Calu3 (cell line): ENCODE measurements around the gene ARRDC4. TPM values are rescaled to one million over a fixed set of nuclear protein-coding genes. Genes with fewer than 3 reads are reported as not detected.

Source experiments
- BruUV-seq: library from RNA; stranded (reverse); fragments of 400-500 nt; replicated peaks from 2 replicates; lab custom pipeline; 2021; lab: Mats Ljungman, UMichigan
- CTCF ChIA-PET: fragments of 300-600 bp; sonication (Branson Sonifier 250); formaldehyde crosslinking; loops from one replicate; lab custom pipeline; 2022; ENCODE audit warnings: antibody characterized with exemption; lab: Charles Lee
- DNase-seq: peaks from one replicate; pipeline ENCODE4 v3.0.0; 2022
- H3K27ac Mint-ChIP-seq: one replicate; pipeline ENCODE4 v1.8.0; 2022; ENCODE audit warnings: mixed read lengths; ENCODE audit not compliant: unreplicated experiment
- H3K27me3 Mint-ChIP-seq: one replicate; pipeline ENCODE4 v1.8.0; 2022; ENCODE audit warnings: mixed read lengths; ENCODE audit not compliant: unreplicated experiment
- H3K36me3 Mint-ChIP-seq: one replicate; pipeline ENCODE4 v1.8.0; 2022; ENCODE audit warnings: mild to moderate bottlenecking, moderate library complexity, mixed read lengths; ENCODE audit not compliant: insufficient read depth, unreplicated experiment
- H3K4me1 Mint-ChIP-seq: one replicate; pipeline ENCODE4 v1.8.0; 2022; ENCODE audit warnings: mild to moderate bottlenecking, low read depth, mixed read lengths; ENCODE audit not compliant: unreplicated experiment
- H3K4me3 Mint-ChIP-seq: one replicate; pipeline ENCODE4 v1.8.0; 2022; ENCODE audit warnings: mild to moderate bottlenecking, low read depth, moderate library complexity, mixed read lengths; ENCODE audit not compliant: unreplicated experiment
- H3K9me3 Mint-ChIP-seq: one replicate; pipeline ENCODE4 v1.8.0; 2022; ENCODE audit warnings: low read depth, mixed read lengths; ENCODE audit not compliant: unreplicated experiment
- intact Hi-C: fragments of 100-400 bp; cut with micrococcal nuclease; formaldehyde crosslinking; loops from one replicate; pipeline ENCODE4 v1.10.0; 2022; ENCODE audit not compliant: unreplicated experiment
- total RNA-seq: library from RNA; stranded (reverse); gene quantifications from 2 replicates; pipeline ENCODE4 v1.2.3, GENCODE V29; 2022
- TF ChIP-seq, protein P1 (sequence below): fragments of 200-600 bp; IDR thresholded peaks from one replicate; pipeline ENCODE4 v1.8.0; 2022; ENCODE audit warnings: antibody characterized with exemption; ENCODE audit not compliant: unreplicated experiment

ARRDC4 gene
- total RNA-seq, 1 experiment from 2014 or later, result 3.0 TPM

DNA sequence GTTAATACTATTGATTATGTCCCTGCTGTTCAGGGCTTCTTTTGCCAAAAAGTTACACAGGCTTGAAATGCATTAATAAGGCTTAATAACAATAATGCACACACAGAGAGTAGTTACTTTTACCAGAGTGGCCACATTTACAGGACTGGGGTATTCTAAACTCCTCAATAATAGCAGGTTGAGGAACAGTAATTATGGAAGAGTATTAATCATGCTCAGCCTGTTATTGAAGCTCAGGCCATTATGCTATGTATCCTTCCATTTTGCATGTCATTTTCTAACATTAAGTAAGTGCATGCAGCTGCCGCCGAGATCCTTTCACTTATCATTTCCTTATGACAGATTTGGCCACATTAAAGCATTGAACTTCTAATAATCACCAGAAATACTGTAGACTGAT lies 5.7 kb downstream of the ARRDC4 start:
- H3K4me3 Mint-ChIP-seq, result no peak overlapping the region
- no TSS peak for BruUV-seq
- no peaks in the 10 kb centered on the region for H3K9me3 Mint-ChIP-seq
- CTCF ChIA-PET, result interaction anchor here (2.1 kb wide), 1 partner anchor 11 kb away, joined by 6 read pairs; no protein-coding TSS in a partner anchor
- TF ChIP-seq, protein P1, sequence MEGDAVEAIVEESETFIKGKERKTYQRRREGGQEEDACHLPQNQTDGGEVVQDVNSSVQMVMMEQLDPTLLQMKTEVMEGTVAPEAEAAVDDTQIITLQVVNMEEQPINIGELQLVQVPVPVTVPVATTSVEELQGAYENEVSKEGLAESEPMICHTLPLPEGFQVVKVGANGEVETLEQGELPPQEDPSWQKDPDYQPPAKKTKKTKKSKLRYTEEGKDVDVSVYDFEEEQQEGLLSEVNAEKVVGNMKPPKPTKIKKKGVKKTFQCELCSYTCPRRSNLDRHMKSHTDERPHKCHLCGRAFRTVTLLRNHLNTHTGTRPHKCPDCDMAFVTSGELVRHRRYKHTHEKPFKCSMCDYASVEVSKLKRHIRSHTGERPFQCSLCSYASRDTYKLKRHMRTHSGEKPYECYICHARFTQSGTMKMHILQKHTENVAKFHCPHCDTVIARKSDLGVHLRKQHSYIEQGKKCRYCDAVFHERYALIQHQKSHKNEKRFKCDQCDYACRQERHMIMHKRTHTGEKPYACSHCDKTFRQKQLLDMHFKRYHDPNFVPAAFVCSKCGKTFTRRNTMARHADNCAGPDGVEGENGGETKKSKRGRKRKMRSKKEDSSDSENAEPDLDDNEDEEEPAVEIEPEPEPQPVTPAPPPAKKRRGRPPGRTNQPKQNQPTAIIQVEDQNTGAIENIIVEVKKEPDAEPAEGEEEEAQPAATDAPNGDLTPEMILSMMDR, result no peak
- peaks cover 17% of the 10 kb centered on the region for H3K4me1 Mint-ChIP-seq
- intact Hi-C loops, result no loop called here
- peaks cover 5% of the 10 kb centered on the region for H3K36me3 Mint-ChIP-seq
- no peak overlapping the region for H3K27ac Mint-ChIP-seq
- no peaks in the 10 kb centered on the region for H3K27me3 Mint-ChIP-seq
- no peak for DNase-seq

DNA sequence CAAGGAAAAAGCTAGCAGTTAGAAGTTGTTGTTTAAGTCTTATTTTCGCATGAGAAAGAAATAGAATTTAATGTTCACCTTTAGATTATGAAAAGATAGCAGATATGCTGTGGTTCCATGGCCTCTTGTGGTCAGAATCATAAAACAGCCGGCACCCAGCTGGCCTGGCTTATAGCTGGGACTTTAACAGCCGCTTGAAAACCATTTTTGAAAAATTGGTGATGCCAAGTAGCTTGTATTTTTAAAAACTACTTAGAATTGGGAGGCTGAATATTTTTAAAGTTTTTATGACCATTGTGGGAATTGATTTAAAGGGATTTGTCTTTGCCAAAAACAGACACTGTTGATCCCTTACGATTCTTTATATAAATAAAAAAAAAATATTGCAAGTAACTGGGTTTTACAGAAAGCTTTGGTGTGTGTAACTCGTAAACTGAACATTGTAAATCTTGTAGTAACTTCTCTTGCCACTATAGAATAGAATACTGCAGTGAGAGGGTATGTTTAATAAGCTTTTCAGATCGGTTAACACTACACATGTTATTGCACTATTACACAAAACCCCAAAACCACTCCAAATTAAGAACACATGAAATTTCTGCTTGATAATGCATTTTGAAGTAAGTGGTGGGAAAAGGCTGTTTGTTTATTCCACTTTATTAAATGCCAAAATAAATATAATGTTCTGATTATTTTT lies 6.6 kb downstream of the ARRDC4 start:
- TF ChIP-seq, protein P1, result no peak
- DNase-seq, result no peak
- no peaks in the 10 kb centered on the region for H3K9me3 Mint-ChIP-seq
- H3K36me3 Mint-ChIP-seq, result no peaks in the 10 kb centered on the region
- intact Hi-C loops, result no loop called here
- H3K27ac Mint-ChIP-seq, result no peak overlapping the region
- no peak overlapping the region for H3K4me3 Mint-ChIP-seq
- H3K4me1 Mint-ChIP-seq, result peaks cover 9% of the 10 kb centered on the region
- BruUV-seq, result no TSS peak
- no peaks in the 10 kb centered on the region for H3K27me3 Mint-ChIP-seq
- CTCF ChIA-PET, result interaction anchor here (2.1 kb wide), 1 partner anchor 10 kb away, joined by 6 read pairs; no protein-coding TSS in a partner anchor

DNA sequence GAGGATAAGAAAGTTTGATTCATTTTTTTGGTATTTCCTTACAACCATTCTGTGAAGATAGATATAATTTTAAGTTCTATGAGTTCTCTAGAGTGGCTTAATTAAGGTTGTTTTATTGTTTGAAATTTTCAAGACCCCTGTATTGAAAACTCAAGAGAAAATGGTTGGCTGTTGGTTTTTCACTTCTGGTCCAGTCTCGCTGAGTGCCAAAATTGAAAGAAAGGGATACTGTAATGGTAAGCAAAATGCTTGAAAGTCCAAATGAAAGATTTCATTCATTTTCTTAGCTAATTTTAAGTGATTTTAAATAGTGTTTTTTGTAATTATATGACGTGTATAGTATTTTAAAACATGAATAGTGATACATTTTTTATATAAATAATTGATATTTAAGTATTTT lies 7.4 kb downstream of the ARRDC4 start:
- TF ChIP-seq, protein P1, result no peak
- H3K9me3 Mint-ChIP-seq, result no peaks in the 10 kb centered on the region
- H3K27ac Mint-ChIP-seq, result no peak overlapping the region
- intact Hi-C loops, result no loop called here
- CTCF ChIA-PET, result interaction anchor here (2.1 kb wide), 1 partner anchor 9 kb away, joined by 6 read pairs; no protein-coding TSS in a partner anchor
- DNase-seq, result no peak
- H3K36me3 Mint-ChIP-seq, result no peaks in the 10 kb centered on the region
- H3K27me3 Mint-ChIP-seq, result no peaks in the 10 kb centered on the region
- H3K4me1 Mint-ChIP-seq, result peaks cover 9% of the 10 kb centered on the region
- no TSS peak for BruUV-seq
- no peak overlapping the region for H3K4me3 Mint-ChIP-seq

DNA sequence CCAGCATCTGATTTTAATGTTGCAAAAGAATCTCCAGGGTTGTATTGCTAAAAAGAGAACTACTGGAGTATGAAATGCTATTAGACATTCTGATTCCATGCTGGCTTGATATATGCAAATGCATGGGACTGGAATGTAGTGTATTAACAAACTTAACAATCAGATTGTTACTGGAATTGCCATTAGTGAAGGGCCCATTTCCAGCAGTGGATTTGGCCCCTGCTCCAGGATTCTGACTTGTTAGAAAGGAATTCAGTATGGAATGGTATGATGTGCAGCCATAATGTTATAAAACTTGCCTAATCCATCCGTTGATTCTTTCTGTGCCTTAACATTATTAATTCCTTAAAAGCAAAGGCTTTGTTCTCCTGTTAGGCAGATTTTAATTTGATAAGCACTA lies 7.9 kb downstream of the ARRDC4 start:
- intact Hi-C loops, result no loop called here
- H3K36me3 Mint-ChIP-seq, result no peaks in the 10 kb centered on the region
- H3K9me3 Mint-ChIP-seq, result no peaks in the 10 kb centered on the region
- peaks cover 5% of the 10 kb centered on the region for H3K4me1 Mint-ChIP-seq
- TF ChIP-seq, protein P1, result no peak
- H3K27ac Mint-ChIP-seq, result no peak overlapping the region
- no peak for DNase-seq
- H3K4me3 Mint-ChIP-seq, result no peak overlapping the region
- H3K27me3 Mint-ChIP-seq, result no peaks in the 10 kb centered on the region
- CTCF ChIA-PET, result interaction anchor here (2.1 kb wide), 1 partner anchor 9 kb away, joined by 6 read pairs; no protein-coding TSS in a partner anchor
- BruUV-seq, result no TSS peak
